Activated gamma-delta T cell treated with anti-CD3 and anti-CD28 coated beads, Interleukin-2, amount 50 U/mL, for 16 hours (primary cell): ENCODE measurements around the gene RAD21L1.
A peak's percentile ranks its signal among the peaks of the same experiment; 100 is the strongest.

Source experiments
- DNase-seq: peaks from one replicate; pipeline ENCODE4 v3.0.0-alpha.2; 2020; ENCODE audit warnings: low read depth

The RAD21L1 gene

GRCh38 chr20:1296117-1296610, 70.3 kb downstream of the RAD21L1 start:
- DNase-seq = no peak

GRCh38 chr20:1296922-1297321, 71.1 kb downstream of the RAD21L1 start:
- no peak for DNase-seq

GRCh38 chr20:1297486-1297885, 71.6 kb downstream of the RAD21L1 start:
- no peak for DNase-seq

- no peak for DNase-seq
Measured at GRCh38 chr20:1298166-1298565, 72.3 kb downstream of the RAD21L1 start.

- no peak for DNase-seq
Measured at GRCh38 chr20:1298888-1299511, 73.2 kb downstream of the RAD21L1 start.

- peak; percentile 17 for DNase-seq
Measured at GRCh38 chr20:1299522-1299921, 73.7 kb downstream of the RAD21L1 start.

GRCh38 chr20:1300083-1300840, 74.4 kb downstream of the RAD21L1 start:
- DNase-seq = no peak

- DNase-seq = no peak
Measured at GRCh38 chr20:1301031-1301529, 75.2 kb downstream of the RAD21L1 start.

GRCh38 chr20:1302685-1303541, 77.1 kb downstream of the RAD21L1 start:
- DNase-seq = no peak

- no peak for DNase-seq
Measured at GRCh38 chr20:1304710-1305515, 79.1 kb downstream of the RAD21L1 start.
